GM08714 (cell line): ENCODE measurements around the gene PCGF2.

Experiments used
- H3K4me3 ChIP-seq: fragments of 200-500 bp; sonication (Bioruptor generic); 2 replicates; pipeline ENCODE4 v1.5.1; 2014; ENCODE audit warnings: mild to moderate bottlenecking, low read length, inconsistent platforms
- ZNF274 ChIP-seq: IDR thresholded peaks from 2 replicates; pipeline ENCODE4 v1.6.1; 2012; ENCODE audit warnings: mild to moderate bottlenecking, low read depth, low read length

Gene PCGF2

GRCh38 chr17:38724337-38724988, 23.7 kb downstream of the PCGF2 start:
- no peak overlapping the region for H3K4me3 ChIP-seq

GRCh38 chr17:38721802-38722201, 26.3 kb downstream of the PCGF2 start:
- no peak overlapping the region for H3K4me3 ChIP-seq
- TF ChIP-seq ZNF274, result no peak

More at GRCh38 chr17:38724337-38724988, 23.7 kb downstream of the PCGF2 start:
- no peak for TF ChIP-seq ZNF274

- TF ChIP-seq ZNF274, result no peak
These were observed 27.2 kb downstream of the PCGF2 start for GRCh38 chr17:38720941-38721340.

GRCh38 chr17:38719943-38720641, 28.0 kb downstream of the PCGF2 start:
- TF ChIP-seq ZNF274, result no peak

More at GRCh38 chr17:38720941-38721340, 27.2 kb downstream of the PCGF2 start:
- no peak overlapping the region for H3K4me3 ChIP-seq

GRCh38 chr17:38719289-38719942, 28.7 kb downstream of the PCGF2 start:
- no peak overlapping the region for H3K4me3 ChIP-seq
- no peak for TF ChIP-seq ZNF274

More at GRCh38 chr17:38719943-38720641, 28.0 kb downstream of the PCGF2 start:
- no peak overlapping the region for H3K4me3 ChIP-seq

GRCh38 chr17:38717139-38717745, 30.9 kb downstream of the PCGF2 start:
- no peak overlapping the region for H3K4me3 ChIP-seq
- TF ChIP-seq ZNF274, result no peak

- H3K4me3 ChIP-seq, result no peak overlapping the region
- TF ChIP-seq ZNF274, result no peak
These were observed 31.6 kb downstream of the PCGF2 start for GRCh38 chr17:38716368-38717005.

GRCh38 chr17:38715216-38715943, 32.8 kb downstream of the PCGF2 start:
- no peak overlapping the region for H3K4me3 ChIP-seq
- no peak for TF ChIP-seq ZNF274

GRCh38 chr17:38713456-38714075, 34.6 kb downstream of the PCGF2 start:
- no peak overlapping the region for H3K4me3 ChIP-seq
- TF ChIP-seq ZNF274, result no peak

GRCh38 chr17:38712593-38712992, 35.5 kb downstream of the PCGF2 start:
- H3K4me3 ChIP-seq, result no peak overlapping the region
- no peak for TF ChIP-seq ZNF274

GRCh38 chr17:38711792-38712571, 36.2 kb downstream of the PCGF2 start:
- no peak for TF ChIP-seq ZNF274
- no peak overlapping the region for H3K4me3 ChIP-seq

- TF ChIP-seq ZNF274, result no peak
- H3K4me3 ChIP-seq, result no peak overlapping the region
These were observed 37.2 kb downstream of the PCGF2 start for GRCh38 chr17:38710985-38711384.

GRCh38 chr17:38710604-38710962, 37.6 kb downstream of the PCGF2 start:
- TF ChIP-seq ZNF274, result no peak
- no peak overlapping the region for H3K4me3 ChIP-seq
